HCT116 (cell line): ENCODE data around the gene UBE2H.
"Not testable (repeated sequence)": the region's sequence is repeated elsewhere in the genome, so short reads cannot be mapped to it uniquely, and the experiment has no call there.

Source experiments
- CEBPB ChIP-seq: IDR thresholded peaks from 2 replicates; pipeline ENCODE4 v1.6.1; 2012; ENCODE audit warnings: low read depth
- JUND ChIP-seq: IDR thresholded peaks from 2 replicates; pipeline ENCODE4 v1.6.1; 2012
- POLR2A ChIP-seq: IDR thresholded peaks from 2 replicates; pipeline ENCODE4 v1.7.0; 2011; ENCODE audit warnings: borderline replicate concordance; ENCODE audit not compliant: insufficient read depth, insufficient read length; ENCODE audit errors: extremely low read depth
- SIN3A ChIP-seq: IDR thresholded peaks from 2 replicates; pipeline ENCODE4 v1.6.1; 2012; ENCODE audit warnings: low read depth
- TCF7L2 ChIP-seq: IDR thresholded peaks from 2 replicates; pipeline ENCODE4 v1.7.0; 2011; ENCODE audit warnings: borderline replicate concordance, inconsistent platforms; ENCODE audit not compliant: insufficient read depth, insufficient read length; ENCODE audit errors: extremely low read depth
- ZBTB33 ChIP-seq: IDR thresholded peaks from 2 replicates; pipeline ENCODE4 v1.6.1; 2011; ENCODE audit warnings: mild to moderate bottlenecking, low read length, moderate library complexity; ENCODE audit not compliant: insufficient replicate concordance; ENCODE audit errors: extremely low read depth

DNA sequence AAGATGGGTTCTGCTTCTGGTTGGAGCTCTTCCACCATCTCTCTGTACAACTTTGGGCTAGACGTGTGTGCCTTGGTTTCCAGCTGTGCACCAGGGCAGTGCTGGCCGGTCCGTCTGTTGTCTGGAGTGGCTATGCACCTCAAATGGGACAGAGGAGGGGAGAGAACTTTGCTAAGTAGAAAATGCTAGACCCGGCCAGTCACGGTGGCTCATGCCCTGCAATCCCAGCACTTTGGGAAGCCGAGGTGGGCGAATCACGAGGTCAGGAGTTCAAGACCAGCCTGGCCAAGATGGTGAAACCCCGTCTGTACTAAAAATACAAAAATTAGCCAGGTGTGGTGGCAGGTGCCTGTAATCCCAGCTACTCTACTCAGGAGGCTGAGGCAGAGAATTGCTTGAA lies 158.3 kb downstream of the UBE2H start:
- not testable (repeated sequence) for TF ChIP-seq TCF7L2, ZBTB33, SIN3A, POLR2A, JUND, CEBPB
